ENCODE measurements around the gene B3GNT3. TPM values are rescaled to one million over a fixed set of nuclear protein-coding genes. Genes with fewer than 3 reads are reported as not detected.

The B3GNT3 gene
- total RNA-seq, 1 experiment from 2014 or later: 1.9 TPM

GRCh38 chr19:17842663-17843291, 47.8 kb downstream of the B3GNT3 start (continued):
- TF ChIP-seq ZSCAN18 (CRISPR knock-in tag; IDR thresholded peaks at IDR 0.05) (no peak), ZNF263 (CRISPR knock-in tag; IDR thresholded peaks at IDR 0.05; ENCODE audit: low read depth) (no peak), IRF2 (CRISPR knock-in tag; IDR thresholded peaks at IDR 0.05; ENCODE audit: borderline replicate concordance, low read depth) (no peak), ESRRA (CRISPR knock-in tag; IDR thresholded peaks at IDR 0.05; ENCODE audit: borderline replicate concordance) (no peak)

- no peaks in the 10 kb centered on the region for H3K36me3 Mint-ChIP-seq
- no peak for ATAC-seq
These were observed 48.4 kb downstream of the B3GNT3 start for GRCh38 chr19:17843292-17843827.

GRCh38 chr19:17843908-17844490, 49.1 kb downstream of the B3GNT3 start:
- CTCF ChIA-PET: interaction anchor here (1.6 to 3.2 kb wide), 2 partner anchors 13 to 15 kb away, joined by 7 to 31 read pairs; partner anchors contain the start of gene RPL18A
- ATAC-seq: no peak
- TF ChIP-seq AFF4 (CRISPR knock-in tag; IDR thresholded peaks at IDR 0.05; ENCODE audit: borderline replicate concordance) (no peak), ZNF532 (CRISPR knock-in tag; IDR thresholded peaks at IDR 0.05; ENCODE audit: borderline replicate concordance) (no peak), ZNF219 (CRISPR knock-in tag; IDR thresholded peaks at IDR 0.05; ENCODE audit: borderline replicate concordance) (no peak), ATF1 (CRISPR knock-in tag; IDR thresholded peaks at IDR 0.05) (no peak), STAT6 (CRISPR knock-in tag; conservative IDR thresholded peaks at IDR 0.05; ENCODE audit: low read depth) (no peak), NFYB (CRISPR knock-in tag; conservative IDR thresholded peaks at IDR 0.05; ENCODE audit: low read depth) (no peak)

More at GRCh38 chr19:17843292-17843827, 48.4 kb downstream of the B3GNT3 start:
- TF ChIP-seq ZNF423 (CRISPR knock-in tag; IDR thresholded peaks at IDR 0.05) (no peak), MXD4 (CRISPR knock-in tag; IDR thresholded peaks at IDR 0.05; ENCODE audit: borderline replicate concordance) (no peak), ZNF425 (CRISPR knock-in tag; conservative IDR thresholded peaks at IDR 0.05) (no peak), GTF2I (CRISPR knock-in tag; conservative IDR thresholded peaks at IDR 0.05) (no peak)
- no peak for DNase-seq (ENCODE audit: low spot score)
- Mint-ChIP-seq H3K27me3 (ENCODE audit: low read depth) (peaks cover 64% of the 10 kb centered on the region), H3K4me3 (peak overlapping the region; percentile 16; the same call in 1 of the 2 replicates), H3K9me3 (no peaks in the 10 kb centered on the region), H3K27ac (no peak overlapping the region), H3K4me1 (peaks cover 4% of the 10 kb centered on the region)
- POLR2A ChIA-PET: interaction anchor here (0.5 to 2.0 kb wide), 3 partner anchors 13 to 183 kb away, joined by 3 to 11 read pairs (median 6); partner anchors contain the start of gene RPL18A
- CTCF ChIA-PET: interaction anchor here (1.6 to 3.2 kb wide), 4 partner anchors 9 to 77 kb away, joined by 5 to 31 read pairs (median 8); partner anchors contain the start of gene RPL18A

More at GRCh38 chr19:17843908-17844490, 49.1 kb downstream of the B3GNT3 start:
- no peak for DNase-seq (ENCODE audit: low spot score)
- Mint-ChIP-seq H3K36me3 (no peaks in the 10 kb centered on the region), H3K4me1 (peaks cover 4% of the 10 kb centered on the region), H3K4me3 (peak overlapping the region; percentile 34; the same call in 1 of the 2 replicates), H3K27ac (no peak overlapping the region), H3K27me3 (ENCODE audit: low read depth) (peaks cover 64% of the 10 kb centered on the region), H3K9me3 (no peaks in the 10 kb centered on the region)
- POLR2A ChIA-PET: interaction anchor here (0.5 kb wide), 1 partner anchor 184 kb away, joined by 3 read pairs; no protein-coding TSS in a partner anchor

Measured in WTC11 (cell line).